GM12891 (cell line): ENCODE results near the gene SLC11A2.

Source experiments
- POLR2A ChIP-seq: IDR thresholded peaks from 2 replicates; pipeline ENCODE4 v1.6.1; 2011; ENCODE audit warnings: low read depth, low read length, control low read depth
- POLR2AphosphoS5 ChIP-seq: IDR thresholded peaks from 2 replicates; pipeline ENCODE4 v1.6.1; 2011; ENCODE audit warnings: low read depth, low read length, control low read depth
- TAF1 ChIP-seq: IDR thresholded peaks from 2 replicates; pipeline ENCODE4 v1.6.1; 2011; ENCODE audit warnings: low read depth, low read length, control low read depth

DNA sequence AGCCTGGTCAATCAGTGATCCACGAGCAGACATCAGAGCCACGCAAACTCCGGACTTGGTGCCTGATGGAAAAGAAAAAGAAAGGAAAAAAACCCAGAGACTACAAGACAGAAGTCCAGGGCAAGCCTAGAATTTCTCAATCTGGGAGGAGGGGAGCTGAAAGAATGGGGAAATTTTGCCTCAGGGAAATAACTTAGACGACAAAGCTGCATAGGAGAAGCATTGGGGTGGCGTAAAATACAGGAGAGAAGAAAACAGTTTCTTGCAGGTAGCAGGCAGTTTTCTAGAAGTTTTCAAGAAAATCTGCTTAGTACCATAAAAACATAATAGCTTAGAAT lies 2.6 kb upstream of the SLC11A2 start:
- TF ChIP-seq POLR2A (no peak), POLR2AphosphoS5 (no peak), TAF1 (no peak)
